HUES64 (cell line): ENCODE measurements around the gene LIN7B.
A peak's percentile ranks its signal among the peaks of the same experiment; 100 is the strongest.

Experiments used
- H3K27ac ChIP-seq: 2 replicates; pipeline ENCODE4 v1.7.0; 2013; ENCODE audit warnings: low read depth, low read length, inconsistent platforms
- H3K27me3 ChIP-seq: 2 replicates; pipeline ENCODE4 v1.6.1; 2013; ENCODE audit warnings: mild to moderate bottlenecking, low read length; ENCODE audit not compliant: insufficient read depth
- H3K36me3 ChIP-seq: 2 replicates; pipeline ENCODE4 v1.6.1; 2013; ENCODE audit warnings: mild to moderate bottlenecking, low read length; ENCODE audit not compliant: insufficient read depth
- H3K4me1 ChIP-seq: 2 replicates; pipeline ENCODE4 v1.6.1; 2013; ENCODE audit warnings: mild to moderate bottlenecking, low read length, moderate library complexity; ENCODE audit not compliant: insufficient read depth
- H3K4me3 ChIP-seq: 2 replicates; pipeline ENCODE4 v1.5.1; 2013; ENCODE audit warnings: mild to moderate bottlenecking, low read length, moderate library complexity
- H3K9ac ChIP-seq: 2 replicates; pipeline ENCODE4 v1.6.1; 2013; ENCODE audit warnings: mild to moderate bottlenecking, low read depth, low read length
- H3K9me3 ChIP-seq: 2 replicates; pipeline ENCODE4 v1.6.1; 2013; ENCODE audit warnings: low read depth, low read length; ENCODE audit not compliant: insufficient read depth
- WGBS: fragments of 150-250, 120-280 bp; methylation state at CpG from one replicate; pipeline ENCODE4 v1.1.7; 2013; ENCODE audit warnings: missing lambda C conversion rate; 5-methylcytosine and 5-hydroxymethylcytosine counted together

Gene LIN7B

GRCh38 chr19:49097453-49098288 is 16.5 kb upstream of the LIN7B start:
- peaks cover 83% of the 10 kb centered on the region for H3K36me3 ChIP-seq
- no peaks in the 10 kb centered on the region for H3K27me3 ChIP-seq
- H3K27ac ChIP-seq, result peak overlapping the region; percentile 45; the same call in 1 of the 2 replicates
- H3K4me3 ChIP-seq, result no peak overlapping the region
- H3K9ac ChIP-seq, result no peak overlapping the region
- H3K9me3 ChIP-seq, result no peaks in the 10 kb centered on the region
- 72% methylated on average over 8 of the region's 8 CpGs for WGBS
- no peaks in the 10 kb centered on the region for H3K4me1 ChIP-seq

GRCh38 chr19:49098795-49099194 is 15.4 kb upstream of the LIN7B start:
- no peaks in the 10 kb centered on the region for H3K27me3 ChIP-seq
- peaks cover 84% of the 10 kb centered on the region for H3K36me3 ChIP-seq
- no peaks in the 10 kb centered on the region for H3K4me1 ChIP-seq
- H3K4me3 ChIP-seq, result no peak overlapping the region
- no peak overlapping the region for H3K9ac ChIP-seq
- no peaks in the 10 kb centered on the region for H3K9me3 ChIP-seq
- no peak overlapping the region for H3K27ac ChIP-seq
- WGBS, result 95% methylated on average over 4 of the region's 4 CpGs

- no peaks in the 10 kb centered on the region for H3K9me3 ChIP-seq
- no peak overlapping the region for H3K4me3 ChIP-seq
- no peak overlapping the region for H3K27ac ChIP-seq
- no peaks in the 10 kb centered on the region for H3K27me3 ChIP-seq
- H3K36me3 ChIP-seq, result peaks cover 82% of the 10 kb centered on the region
- no peak overlapping the region for H3K9ac ChIP-seq
- 91% methylated on average over 12 of the region's 12 CpGs for WGBS
- no peaks in the 10 kb centered on the region for H3K4me1 ChIP-seq
Measured at GRCh38 chr19:49101160-49101559, 13.0 kb upstream of the LIN7B start.

- WGBS, result 96% methylated on average over 12 of the region's 12 CpGs
- no peaks in the 10 kb centered on the region for H3K27me3 ChIP-seq
- no peaks in the 10 kb centered on the region for H3K9me3 ChIP-seq
- H3K4me1 ChIP-seq, result no peaks in the 10 kb centered on the region
- H3K36me3 ChIP-seq, result peaks cover 87% of the 10 kb centered on the region
- H3K4me3 ChIP-seq, result no peak overlapping the region
- H3K9ac ChIP-seq, result no peak overlapping the region
- no peak overlapping the region for H3K27ac ChIP-seq
Measured at GRCh38 chr19:49102303-49102702, 11.9 kb upstream of the LIN7B start.

GRCh38 chr19:49103331-49104085 is 10.7 kb upstream of the LIN7B start:
- no peak overlapping the region for H3K4me3 ChIP-seq
- H3K27me3 ChIP-seq, result no peaks in the 10 kb centered on the region
- H3K9me3 ChIP-seq, result no peaks in the 10 kb centered on the region
- H3K9ac ChIP-seq, result no peak overlapping the region
- H3K27ac ChIP-seq, result no peak overlapping the region
- WGBS, result 95% methylated on average over 32 of the region's 33 CpGs
- no peaks in the 10 kb centered on the region for H3K4me1 ChIP-seq
- H3K36me3 ChIP-seq, result peaks cover 91% of the 10 kb centered on the region

GRCh38 chr19:49104229-49104864 is 9.8 kb upstream of the LIN7B start:
- no peaks in the 10 kb centered on the region for H3K27me3 ChIP-seq
- no peak overlapping the region for H3K27ac ChIP-seq
- H3K36me3 ChIP-seq, result peaks cover 91% of the 10 kb centered on the region
- H3K4me3 ChIP-seq, result no peak overlapping the region
- no peaks in the 10 kb centered on the region for H3K9me3 ChIP-seq
- H3K9ac ChIP-seq, result no peak overlapping the region
- no peaks in the 10 kb centered on the region for H3K4me1 ChIP-seq
- WGBS, result 94% methylated on average over 30 of the region's 30 CpGs

- H3K27ac ChIP-seq, result no peak overlapping the region
- H3K9me3 ChIP-seq, result no peaks in the 10 kb centered on the region
- no peaks in the 10 kb centered on the region for H3K27me3 ChIP-seq
- H3K4me1 ChIP-seq, result no peaks in the 10 kb centered on the region
- peaks cover 76% of the 10 kb centered on the region for H3K36me3 ChIP-seq
- no peak overlapping the region for H3K9ac ChIP-seq
- no peak overlapping the region for H3K4me3 ChIP-seq
- WGBS, result 77% methylated on average over 12 of the region's 12 CpGs
Measured at GRCh38 chr19:49106648-49107135, 7.5 kb upstream of the LIN7B start.

- no peaks in the 10 kb centered on the region for H3K4me1 ChIP-seq
- peaks cover 66% of the 10 kb centered on the region for H3K36me3 ChIP-seq
- no peak overlapping the region for H3K4me3 ChIP-seq
- H3K9me3 ChIP-seq, result no peaks in the 10 kb centered on the region
- no peak overlapping the region for H3K9ac ChIP-seq
- H3K27ac ChIP-seq, result no peak overlapping the region
- 96% methylated on average over 93 of the region's 93 CpGs for WGBS
- no peaks in the 10 kb centered on the region for H3K27me3 ChIP-seq
Measured at GRCh38 chr19:49107625-49108459, 6.3 kb upstream of the LIN7B start.

GRCh38 chr19:49109051-49109450 is 5.1 kb upstream of the LIN7B start:
- H3K4me1 ChIP-seq, result no peaks in the 10 kb centered on the region
- peak overlapping the region; percentile 48; the same call in 1 of the 2 replicates for H3K27ac ChIP-seq
- H3K36me3 ChIP-seq, result peaks cover 55% of the 10 kb centered on the region
- H3K27me3 ChIP-seq, result no peaks in the 10 kb centered on the region
- no peak overlapping the region for H3K4me3 ChIP-seq
- H3K9ac ChIP-seq, result no peak overlapping the region
- H3K9me3 ChIP-seq, result no peaks in the 10 kb centered on the region
- 92% methylated on average over 5 of the region's 5 CpGs for WGBS

- Histone ChIP-seq H3K27me3 (peaks cover under 1% of the 10 kb centered on the region; the same call in 1 of the 2 replicates), H3K36me3 (peaks cover 48% of the 10 kb centered on the region)
- WGBS, result 91% methylated on average over 8 of the region's 8 CpGs
Measured at GRCh38 chr19:49109569-49110233, 4.5 kb upstream of the LIN7B start.

More at GRCh38 chr19:49109569-49110233, 4.5 kb upstream of the LIN7B start:
- Histone ChIP-seq H3K4me1 (no peaks in the 10 kb centered on the region), H3K27ac (no peak overlapping the region), H3K9me3 (no peaks in the 10 kb centered on the region), H3K9ac (no peak overlapping the region), H3K4me3 (no peak overlapping the region)
